GM18909 (cell line): Measurements from ENCODE around the gene CSRNP2.
A peak's percentile ranks its signal among the peaks of the same experiment; 100 is the strongest.
"Not testable (repeated sequence)": the region's sequence is repeated elsewhere in the genome, so short reads cannot be mapped to it uniquely, and the experiment has no call there.

Experiments used
- ATAC-seq: cut with Tn5 transposase; IDR thresholded peaks from one replicate; pipeline ENCODE4 v1.9.1; 2021; ENCODE audit warnings: mild to moderate bottlenecking; ENCODE audit not compliant: unreplicated experiment, poor library complexity

Gene CSRNP2

DNA sequence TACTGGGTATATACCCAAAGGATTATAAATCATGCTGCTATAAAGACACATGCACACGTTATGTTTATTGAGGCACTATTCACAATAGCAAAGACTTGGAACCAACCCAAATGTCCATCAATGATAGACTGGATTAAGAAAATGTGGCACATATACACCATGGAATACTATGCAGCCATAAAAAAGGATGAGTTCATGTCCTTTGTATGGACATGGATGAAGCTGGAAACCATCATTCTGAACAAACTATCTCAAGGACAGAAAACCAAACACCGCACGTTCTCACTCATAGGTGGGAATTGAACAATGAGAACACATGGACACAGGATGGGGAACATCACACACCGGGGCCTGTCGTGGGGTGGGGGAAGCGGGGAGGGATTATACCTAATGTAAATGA, 4.5 kb downstream of the CSRNP2 start:
- ATAC-seq: not testable (repeated sequence)

DNA sequence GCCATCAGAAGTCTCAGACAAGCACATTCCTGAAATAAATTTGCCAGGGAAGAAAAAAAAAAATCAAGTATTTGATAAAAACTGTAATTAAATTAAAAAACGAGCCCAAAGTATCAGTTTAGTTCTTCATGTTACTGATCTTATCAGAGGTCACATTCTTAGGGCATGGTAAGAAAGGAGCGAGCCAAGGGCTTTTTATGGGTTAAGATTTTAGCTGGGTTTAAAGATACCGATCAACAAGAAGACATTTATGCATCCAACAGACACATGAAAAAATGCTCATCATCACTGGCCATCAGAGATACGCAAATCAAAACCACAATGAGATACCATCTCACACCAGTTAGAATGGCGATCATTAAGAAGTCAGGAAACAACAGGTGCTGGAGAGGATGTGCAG, 5.0 kb downstream of the CSRNP2 start:
- ATAC-seq: not testable (repeated sequence)

DNA sequence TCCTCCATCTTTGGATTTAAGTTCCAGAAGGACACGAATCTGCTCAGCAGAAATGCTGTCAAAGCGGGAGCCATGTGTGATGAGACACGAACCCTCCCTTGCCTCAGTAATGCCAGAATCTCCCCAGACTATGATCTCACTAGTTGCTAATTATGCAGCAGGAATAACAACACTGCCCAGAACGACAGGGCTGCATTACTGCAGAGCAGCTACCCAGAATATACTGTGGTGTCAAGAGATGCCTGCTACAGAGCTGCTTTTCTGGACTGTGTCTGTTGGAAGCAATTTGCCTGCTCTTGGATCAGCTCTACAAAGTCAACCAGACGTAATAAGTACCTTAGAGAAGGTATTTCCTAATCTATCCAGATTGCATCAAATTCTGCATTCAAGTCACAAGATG, 5.5 kb downstream of the CSRNP2 start:
- ATAC-seq: no peak

DNA sequence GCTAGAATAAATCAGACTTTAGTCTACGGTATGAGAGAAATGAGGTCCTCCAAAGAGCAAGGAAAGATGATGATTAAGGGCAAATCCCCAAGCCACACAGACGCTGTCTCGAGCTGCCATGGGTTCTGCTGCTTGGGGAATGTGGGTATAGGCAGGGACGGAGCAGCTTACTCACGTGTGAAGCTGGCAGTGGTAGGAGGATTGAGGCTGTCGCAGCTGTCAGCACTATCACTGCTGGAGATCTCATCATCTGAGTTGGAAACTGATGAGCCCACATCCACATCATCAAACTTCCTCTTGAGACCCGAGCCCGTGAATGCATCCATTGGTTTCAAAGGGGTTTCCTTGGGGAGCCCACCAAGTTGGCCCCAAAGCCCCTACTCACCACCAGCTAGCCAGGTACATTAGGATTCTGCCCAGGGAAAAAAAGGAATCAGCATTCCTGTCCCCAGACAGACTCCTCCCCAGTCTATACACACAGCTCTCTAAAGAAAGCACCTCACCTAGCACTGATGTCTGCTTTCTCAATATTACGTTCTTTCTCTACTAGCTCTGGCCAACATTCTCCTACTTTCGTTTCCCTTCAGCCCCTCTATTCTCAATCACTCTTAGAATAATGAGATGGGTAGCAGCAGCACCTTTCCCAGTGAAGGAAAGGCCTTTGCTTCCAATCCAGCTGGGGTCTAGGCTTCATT, 7.0 kb downstream of the CSRNP2 start:
- ATAC-seq: no peak

DNA sequence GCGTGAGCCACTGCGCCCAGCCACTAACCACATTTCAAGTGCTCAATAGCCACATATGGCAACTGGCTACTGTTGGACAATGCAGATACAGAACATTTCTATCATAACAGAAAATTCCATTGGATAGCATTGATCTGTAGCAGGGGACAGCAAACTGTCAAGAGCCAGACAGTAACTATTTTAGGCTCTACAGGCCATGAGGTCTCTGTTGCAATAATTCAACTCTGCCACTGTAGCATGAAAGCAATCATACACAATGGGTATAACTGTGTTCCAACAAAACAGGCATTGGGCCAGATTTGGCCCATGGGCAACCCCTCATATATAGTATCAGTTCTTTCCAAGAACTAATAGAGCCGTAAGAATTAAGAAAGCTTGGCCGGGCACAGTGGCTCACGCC, 8.0 kb downstream of the CSRNP2 start:
- ATAC-seq: no peak

DNA sequence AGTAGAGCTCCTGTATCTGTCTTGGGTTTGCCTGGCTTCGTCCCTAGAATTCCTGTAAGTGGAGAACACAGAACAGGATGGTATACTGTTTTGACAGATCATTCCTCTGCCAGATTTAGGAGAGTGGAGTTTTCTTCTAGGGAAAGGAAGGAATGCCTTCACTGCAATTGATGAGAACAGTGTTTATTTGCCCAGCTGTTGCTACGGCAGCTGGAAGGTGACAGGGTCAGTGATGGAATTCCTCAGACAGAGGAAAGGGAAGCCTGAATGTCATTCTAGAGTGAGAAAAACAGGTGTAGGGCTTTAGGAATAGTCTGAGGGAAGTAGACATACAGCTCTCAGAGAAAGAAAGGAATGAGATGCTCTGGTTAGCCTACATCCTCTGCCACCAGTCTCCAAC, 11.7 kb downstream of the CSRNP2 start:
- ATAC-seq: no peak

DNA sequence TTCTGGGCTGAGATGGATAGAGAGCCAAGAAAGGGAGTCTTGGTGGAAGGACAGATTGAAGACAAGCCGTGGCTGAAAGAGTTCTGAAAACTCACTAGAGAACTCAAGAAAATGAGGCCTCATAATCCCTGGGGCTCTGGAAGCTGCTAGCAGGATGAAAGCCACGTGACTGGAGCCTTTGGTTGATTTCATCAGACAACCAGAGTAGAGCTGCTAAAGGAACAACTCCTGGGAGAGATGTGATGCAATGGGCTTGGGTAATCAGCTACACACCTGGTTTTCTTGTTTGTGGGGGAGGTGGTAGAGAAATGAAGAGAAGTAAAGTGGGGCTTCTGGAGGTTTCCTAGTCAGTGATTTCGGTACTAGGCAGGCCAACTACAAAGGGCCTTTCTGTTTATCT, 13.4 kb downstream of the CSRNP2 start:
- no peak for ATAC-seq

DNA sequence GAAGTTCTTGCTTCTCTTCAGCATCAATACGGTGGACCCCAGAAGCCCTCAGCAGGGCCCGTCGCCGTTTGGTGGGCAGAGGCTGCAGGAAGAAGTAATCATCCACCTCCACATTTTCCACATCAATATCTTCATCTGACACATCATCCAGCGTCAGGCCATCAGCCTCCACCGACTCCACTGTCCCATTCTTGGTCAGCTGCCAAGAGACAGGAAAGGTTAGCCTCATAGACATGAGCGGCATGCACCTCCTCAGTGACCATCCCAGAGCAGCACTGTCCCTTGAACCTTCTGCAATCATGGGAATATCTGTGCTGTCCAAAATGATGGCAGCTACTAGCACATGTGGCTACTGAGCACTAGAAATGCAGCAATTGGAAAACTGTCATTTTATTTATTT, 15.6 kb downstream of the CSRNP2 start:
- no peak for ATAC-seq

DNA sequence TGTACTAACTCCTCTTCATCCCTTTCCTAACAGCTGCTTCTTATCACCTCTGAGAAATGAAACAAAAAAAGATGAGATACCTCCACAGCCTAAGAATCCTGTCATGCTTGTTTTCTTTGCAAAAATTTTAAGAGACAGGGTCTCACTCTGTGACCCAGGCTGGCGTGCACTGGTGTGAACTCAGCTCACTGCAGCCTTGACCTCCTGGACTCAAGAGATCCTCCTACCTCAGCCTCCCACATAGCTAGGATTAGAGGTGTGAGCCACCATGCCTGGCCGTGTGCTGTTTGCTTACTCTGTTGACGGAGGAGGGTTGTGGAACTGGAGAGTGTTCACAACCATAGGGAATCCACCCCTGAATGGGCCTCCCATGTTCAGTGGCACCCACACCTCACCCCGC, 16.2 kb downstream of the CSRNP2 start:
- ATAC-seq: no peak

DNA sequence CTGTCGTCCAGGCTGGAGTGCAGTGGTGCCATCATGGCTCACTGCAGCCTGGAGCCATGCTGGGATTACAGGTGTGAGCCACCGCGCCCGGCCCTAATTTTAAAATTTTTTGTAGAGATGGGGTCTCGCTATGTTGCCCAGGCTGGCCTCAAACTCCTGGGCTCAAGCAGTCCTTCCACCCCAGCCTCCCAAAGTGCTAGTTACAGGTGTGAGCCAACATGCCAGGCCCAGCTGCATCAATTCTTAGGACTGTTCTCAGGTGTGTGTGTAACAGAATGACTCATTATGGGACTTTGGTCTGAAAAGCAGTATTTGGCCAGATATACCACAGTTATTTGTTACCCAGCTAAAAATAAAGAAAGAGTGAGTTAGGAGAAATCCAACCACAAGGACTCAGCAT, 17.9 kb downstream of the CSRNP2 start:
- ATAC-seq: no peak

DNA sequence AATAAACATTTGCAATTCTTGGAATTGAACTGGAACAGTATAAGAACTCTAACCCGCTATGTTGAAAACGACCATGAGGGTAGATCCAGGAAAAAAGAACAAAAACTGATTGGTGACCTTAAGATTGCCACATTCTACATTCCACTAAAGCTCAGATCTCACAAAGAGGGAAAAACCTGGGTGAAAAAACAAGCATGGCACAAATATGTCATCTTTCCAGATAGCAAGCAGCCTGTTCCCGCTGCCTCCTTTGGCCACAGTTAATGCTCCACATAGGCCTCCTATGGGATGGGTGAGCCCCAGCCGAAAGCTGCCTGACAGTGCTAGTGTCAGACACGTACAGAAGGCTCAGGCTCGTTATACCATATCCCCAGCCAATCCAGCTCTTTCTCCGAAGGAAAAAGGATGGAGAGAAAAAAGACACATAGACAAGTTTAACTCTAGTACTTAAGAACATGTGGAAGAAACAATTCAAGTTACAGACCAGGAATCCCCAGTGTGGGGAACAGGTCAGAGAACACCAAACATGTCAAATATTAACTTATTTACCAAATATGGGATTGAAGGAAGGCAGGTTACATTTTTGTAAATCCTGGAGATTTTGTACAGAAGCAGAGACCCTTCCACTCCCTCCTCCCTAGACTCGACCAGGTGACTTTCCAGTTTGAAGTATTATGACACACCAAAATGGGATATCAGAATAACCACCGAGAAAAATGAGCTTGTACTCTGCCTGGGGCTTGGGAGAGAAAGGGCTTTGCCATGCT, 20.6 kb downstream of the CSRNP2 start:
- no peak for ATAC-seq

DNA sequence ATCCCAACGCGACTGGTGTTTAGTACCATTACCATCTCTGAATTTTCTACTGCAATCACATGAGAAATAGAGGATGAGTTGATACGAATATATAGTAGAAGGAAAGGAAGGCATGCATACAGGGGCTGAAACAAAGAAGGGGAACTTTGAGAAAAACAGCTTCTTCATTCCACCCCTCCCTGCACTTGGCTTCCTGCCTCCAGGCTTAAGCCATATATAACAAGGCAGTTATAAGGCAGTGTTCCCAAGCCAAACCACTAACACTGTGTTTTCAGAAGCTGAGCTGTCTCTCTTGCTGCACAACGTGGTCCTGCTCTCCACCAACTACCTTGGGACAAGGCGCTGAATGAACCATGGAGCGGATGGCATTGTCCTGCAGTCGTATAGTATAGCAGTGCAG, 24.3 kb downstream of the CSRNP2 start:
- ATAC-seq: no peak

DNA sequence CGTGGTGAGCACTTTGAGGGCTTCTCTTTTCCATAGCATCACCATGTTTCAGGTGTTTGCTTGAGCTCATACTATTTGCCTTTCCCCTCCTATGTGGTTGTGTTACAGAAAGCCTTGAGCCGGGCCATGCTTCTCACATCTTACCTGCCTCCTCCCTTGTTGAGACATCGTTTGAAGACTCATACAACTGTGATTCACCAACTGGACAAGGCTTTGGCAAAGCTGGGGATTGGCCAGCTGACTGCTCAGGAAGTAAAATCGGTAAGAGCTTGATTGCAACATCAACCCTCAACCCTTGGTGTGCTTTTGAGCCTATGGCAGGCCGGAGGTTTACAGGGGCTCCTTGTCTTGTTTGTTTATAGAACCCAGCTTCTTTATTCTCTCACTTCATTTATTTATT, 27.2 kb downstream of the CSRNP2 start:
- ATAC-seq: no peak

DNA sequence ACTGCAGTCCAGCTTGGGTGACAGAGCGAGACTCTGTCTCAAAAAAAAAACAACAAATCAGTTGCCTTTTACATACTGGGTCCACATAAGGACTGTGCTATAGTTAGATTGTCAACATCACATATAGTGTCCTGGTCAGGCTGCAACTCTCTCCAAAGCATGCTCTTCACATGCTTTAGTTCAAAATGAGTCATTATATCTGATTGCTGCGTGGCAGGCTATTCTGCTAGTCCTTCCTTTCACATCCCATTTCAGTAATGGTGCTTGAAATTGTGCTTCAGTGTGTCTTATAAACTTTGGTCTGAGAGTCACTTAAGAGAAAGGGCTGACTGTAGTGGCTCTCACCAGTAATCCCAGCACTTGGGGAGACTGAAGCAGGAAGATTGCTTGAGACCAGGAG, 28.3 kb downstream of the CSRNP2 start:
- ATAC-seq: no peak

DNA sequence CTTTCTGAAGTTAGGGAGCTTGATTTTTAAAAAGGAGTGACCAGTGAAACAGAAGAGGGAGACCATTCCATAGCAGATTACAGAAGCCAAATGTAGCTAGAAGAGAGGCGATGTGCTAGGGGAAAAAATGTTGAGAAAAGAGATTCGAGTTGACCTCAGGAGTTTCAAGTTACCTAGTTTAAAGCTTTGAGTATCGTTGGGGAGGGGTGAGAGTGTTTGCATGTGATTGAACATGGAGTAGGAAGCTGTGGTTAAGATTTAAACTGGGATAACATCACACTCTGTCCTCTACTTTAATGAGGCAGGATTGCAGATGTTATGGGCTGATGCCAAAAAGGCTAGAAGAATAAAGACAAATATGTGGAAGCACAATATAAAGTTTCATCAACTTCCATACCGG, 31.6 kb downstream of the CSRNP2 start:
- ATAC-seq: no peak

DNA sequence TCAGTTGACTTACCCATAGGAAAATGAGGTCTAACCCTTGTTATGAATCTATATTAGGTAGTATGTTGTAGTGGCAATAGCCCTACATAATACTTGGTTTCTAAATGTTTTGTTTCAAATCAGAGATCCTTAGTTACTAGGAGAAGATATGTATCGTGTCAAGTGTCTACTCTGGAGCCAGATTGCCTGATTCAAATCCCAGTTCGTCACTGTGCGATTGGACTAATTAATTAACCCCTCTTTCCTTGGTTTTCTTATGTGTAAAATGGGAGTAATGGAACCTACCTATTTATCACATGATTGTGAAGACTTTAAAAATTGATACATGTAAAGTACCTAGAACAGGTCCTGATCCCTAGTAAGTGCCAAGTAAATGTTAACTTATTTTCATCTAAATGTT, 33.9 kb downstream of the CSRNP2 start:
- no peak for ATAC-seq

DNA sequence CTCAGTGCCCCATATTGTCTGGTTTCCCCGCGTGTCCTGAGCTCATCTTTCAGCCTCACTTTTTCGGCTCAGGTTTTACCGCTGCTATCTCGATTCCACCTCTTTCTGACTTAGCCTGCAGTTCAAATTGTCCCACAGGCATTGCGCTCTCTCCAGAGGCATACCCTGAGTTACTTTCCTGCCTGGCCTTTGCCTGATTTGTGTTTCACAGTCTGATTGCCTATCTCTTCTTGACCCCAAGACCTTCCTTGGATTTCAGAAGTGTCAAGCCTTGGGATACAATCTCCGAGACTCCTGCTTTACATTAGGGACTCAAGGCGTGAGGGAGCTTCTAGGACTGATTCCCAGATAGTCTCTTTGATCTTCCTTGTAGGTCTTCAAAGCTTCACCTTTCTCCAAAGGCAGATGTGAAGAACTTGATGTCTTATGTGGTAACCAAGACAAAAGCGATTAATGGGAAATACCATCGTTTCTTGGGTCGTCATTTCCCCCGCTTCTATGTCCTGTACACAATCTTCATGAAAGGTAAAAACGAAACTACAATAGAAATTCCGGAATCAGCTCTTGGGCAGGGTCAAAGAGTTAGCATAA, 34.6 kb downstream of the CSRNP2 start:
- ATAC-seq: no peak

DNA sequence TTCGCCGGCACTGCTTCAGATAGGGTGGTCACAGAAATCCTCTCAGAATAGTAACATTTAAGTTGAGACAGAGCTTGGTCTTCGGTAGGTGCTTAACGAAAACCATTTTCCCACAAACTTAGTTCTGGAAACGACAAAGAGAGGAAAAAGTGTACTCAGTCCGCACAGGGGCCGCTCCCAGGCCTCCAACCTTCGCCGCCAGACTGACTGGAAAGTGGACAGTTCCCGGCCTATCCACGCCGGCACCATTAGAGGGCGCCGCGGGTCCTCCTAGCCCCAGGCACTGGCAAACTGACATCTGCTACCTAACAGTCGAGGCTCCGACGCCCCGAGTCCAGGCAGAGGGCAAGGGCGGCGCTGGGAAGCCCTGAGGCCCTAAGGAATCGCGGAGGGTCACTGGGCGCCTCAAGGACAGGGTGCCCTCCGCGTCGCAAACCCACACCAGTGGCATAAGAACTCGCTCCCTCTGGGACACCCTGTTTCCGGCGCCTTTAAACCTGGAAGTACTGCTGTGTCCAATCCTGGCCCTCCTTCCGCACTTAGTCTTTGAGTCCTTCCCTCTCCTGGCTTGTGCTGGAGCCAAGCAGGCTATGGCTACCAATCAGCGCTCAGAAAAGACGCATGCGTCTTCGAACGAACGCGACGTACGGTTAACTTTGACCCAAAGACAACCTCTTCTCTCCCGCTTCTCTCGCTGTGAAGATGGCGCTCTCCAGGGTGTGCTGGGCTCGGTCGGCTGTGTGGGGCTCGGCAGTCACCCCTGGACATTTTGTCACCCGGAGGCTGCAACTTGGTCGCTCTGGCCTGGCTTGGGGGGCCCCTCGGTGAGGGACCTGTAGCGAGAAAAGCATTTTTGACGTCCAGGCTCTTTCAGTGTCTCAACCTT, 35.5 kb downstream of the CSRNP2 start, which contains the start of gene LETMD1:
LETMD1 (plus strand) TSS at position 673 of the 886 bp plus-strand sequence; CDS start at position 703, 30 bp downstream.
- peak; percentile 94 for ATAC-seq

DNA sequence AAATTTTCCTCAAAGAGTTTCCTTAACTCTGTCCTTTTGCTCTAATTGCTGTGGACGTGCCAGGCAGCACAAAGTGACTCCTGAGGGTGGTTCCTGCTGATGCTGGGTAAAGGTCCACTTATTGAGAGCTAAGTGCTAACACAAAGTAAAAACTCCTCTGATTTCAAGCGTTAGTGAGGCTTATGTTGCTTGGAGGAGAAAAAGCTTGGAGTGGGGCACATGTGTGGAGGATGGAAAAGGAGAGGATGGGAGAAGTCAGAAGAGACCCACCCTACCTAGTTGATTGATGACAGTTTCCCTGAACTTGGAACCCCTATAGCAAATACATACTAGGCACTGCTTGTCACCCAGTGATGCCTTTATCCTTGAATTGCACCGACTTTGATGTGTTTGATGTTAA, 47.1 kb downstream of the CSRNP2 start:
- no peak for ATAC-seq

DNA sequence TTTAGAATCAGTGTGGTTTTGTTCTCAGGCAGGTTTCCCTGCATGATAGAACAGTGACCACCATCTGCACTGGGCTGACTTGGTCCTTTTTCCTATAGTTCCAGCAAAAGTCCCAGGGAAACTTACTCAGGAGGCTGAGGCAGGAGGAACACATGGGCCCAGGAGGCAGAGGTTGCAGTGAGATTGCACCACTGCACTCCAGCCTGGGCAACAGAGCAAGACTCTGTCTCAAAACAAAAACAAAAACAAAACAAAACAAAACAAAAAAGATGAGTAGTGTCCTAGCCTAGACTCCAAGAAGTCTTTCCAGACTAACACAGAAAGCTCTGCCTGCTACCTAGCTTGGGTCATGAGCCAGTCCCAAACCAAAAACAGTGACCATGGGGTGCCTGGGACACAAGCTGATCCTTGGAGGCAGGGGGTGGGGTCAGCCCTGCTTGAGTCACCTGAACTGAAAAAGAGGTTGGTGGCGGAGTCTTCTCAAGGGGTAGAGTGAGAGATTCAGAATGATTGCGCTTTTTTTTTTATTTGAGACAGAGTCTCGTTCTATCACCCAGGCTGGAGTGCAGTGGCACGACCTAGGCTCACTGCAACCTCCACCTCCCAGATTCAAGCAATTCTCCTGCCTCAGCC, 49.8 kb downstream of the CSRNP2 start:
- no peak for ATAC-seq
